IPS DF 4.7 (cell line): ENCODE results near the gene CPVL.

Experiments used
- DNase-seq: peaks from one replicate; pipeline ENCODE4 v3.0.0-alpha.2; 2013; ENCODE audit warnings: low spot score; ENCODE audit errors: extremely low read depth

Gene CPVL

GRCh38 chr7:28979776-28980175, 166.6 kb downstream of the CPVL start:
- DNase-seq: no peak

GRCh38 chr7:28977881-28978280, 168.5 kb downstream of the CPVL start:
- DNase-seq: no peak

- no peak for DNase-seq
Measured at GRCh38 chr7:28976022-28976421, 170.3 kb downstream of the CPVL start.

GRCh38 chr7:28973591-28973990, 172.7 kb downstream of the CPVL start:
- DNase-seq: no peak

- no peak for DNase-seq
Measured at GRCh38 chr7:28964056-28964455, 182.3 kb downstream of the CPVL start.

GRCh38 chr7:28961972-28962371, 184.4 kb downstream of the CPVL start:
- DNase-seq: no peak

- no peak for DNase-seq
Measured at GRCh38 chr7:28960071-28960840, 186.1 kb downstream of the CPVL start.

- DNase-seq: no peak
Measured at GRCh38 chr7:28958980-28959347, 187.4 kb downstream of the CPVL start.

GRCh38 chr7:28958235-28958979, 187.9 kb downstream of the CPVL start, which contains the start of gene TRIL:
TRIL (minus strand) TSS chr7:28958330; CDS start chr7:28958046, 284 bp downstream.
- no peak for DNase-seq

GRCh38 chr7:28957751-28958234, 188.5 kb downstream of the CPVL start:
- no peak for DNase-seq

- DNase-seq: no peak
Measured at GRCh38 chr7:28957064-28957750, 189.1 kb downstream of the CPVL start.

- DNase-seq: no peak
Measured at GRCh38 chr7:28956608-28957063, 189.7 kb downstream of the CPVL start.

- DNase-seq: no peak
Measured at GRCh38 chr7:28955718-28956607, 190.4 kb downstream of the CPVL start.

GRCh38 chr7:28955356-28955717, 191.0 kb downstream of the CPVL start:
- DNase-seq: no peak

GRCh38 chr7:28954946-28955345, 191.4 kb downstream of the CPVL start:
- DNase-seq: no peak

- DNase-seq: no peak
Measured at GRCh38 chr7:28954471-28954870, 191.9 kb downstream of the CPVL start.

GRCh38 chr7:28953633-28954032, 192.7 kb downstream of the CPVL start:
- DNase-seq: no peak
